Measurements from ENCODE around the gene GATAD2A.
"Not testable (repeated sequence)": the region's sequence is repeated elsewhere in the genome, so short reads cannot be mapped to it uniquely, and the experiment has no call there.

The GATAD2A gene, protein sequence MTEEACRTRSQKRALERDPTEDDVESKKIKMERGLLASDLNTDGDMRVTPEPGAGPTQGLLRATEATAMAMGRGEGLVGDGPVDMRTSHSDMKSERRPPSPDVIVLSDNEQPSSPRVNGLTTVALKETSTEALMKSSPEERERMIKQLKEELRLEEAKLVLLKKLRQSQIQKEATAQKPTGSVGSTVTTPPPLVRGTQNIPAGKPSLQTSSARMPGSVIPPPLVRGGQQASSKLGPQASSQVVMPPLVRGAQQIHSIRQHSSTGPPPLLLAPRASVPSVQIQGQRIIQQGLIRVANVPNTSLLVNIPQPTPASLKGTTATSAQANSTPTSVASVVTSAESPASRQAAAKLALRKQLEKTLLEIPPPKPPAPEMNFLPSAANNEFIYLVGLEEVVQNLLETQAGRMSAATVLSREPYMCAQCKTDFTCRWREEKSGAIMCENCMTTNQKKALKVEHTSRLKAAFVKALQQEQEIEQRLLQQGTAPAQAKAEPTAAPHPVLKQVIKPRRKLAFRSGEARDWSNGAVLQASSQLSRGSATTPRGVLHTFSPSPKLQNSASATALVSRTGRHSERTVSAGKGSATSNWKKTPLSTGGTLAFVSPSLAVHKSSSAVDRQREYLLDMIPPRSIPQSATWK

DNA sequence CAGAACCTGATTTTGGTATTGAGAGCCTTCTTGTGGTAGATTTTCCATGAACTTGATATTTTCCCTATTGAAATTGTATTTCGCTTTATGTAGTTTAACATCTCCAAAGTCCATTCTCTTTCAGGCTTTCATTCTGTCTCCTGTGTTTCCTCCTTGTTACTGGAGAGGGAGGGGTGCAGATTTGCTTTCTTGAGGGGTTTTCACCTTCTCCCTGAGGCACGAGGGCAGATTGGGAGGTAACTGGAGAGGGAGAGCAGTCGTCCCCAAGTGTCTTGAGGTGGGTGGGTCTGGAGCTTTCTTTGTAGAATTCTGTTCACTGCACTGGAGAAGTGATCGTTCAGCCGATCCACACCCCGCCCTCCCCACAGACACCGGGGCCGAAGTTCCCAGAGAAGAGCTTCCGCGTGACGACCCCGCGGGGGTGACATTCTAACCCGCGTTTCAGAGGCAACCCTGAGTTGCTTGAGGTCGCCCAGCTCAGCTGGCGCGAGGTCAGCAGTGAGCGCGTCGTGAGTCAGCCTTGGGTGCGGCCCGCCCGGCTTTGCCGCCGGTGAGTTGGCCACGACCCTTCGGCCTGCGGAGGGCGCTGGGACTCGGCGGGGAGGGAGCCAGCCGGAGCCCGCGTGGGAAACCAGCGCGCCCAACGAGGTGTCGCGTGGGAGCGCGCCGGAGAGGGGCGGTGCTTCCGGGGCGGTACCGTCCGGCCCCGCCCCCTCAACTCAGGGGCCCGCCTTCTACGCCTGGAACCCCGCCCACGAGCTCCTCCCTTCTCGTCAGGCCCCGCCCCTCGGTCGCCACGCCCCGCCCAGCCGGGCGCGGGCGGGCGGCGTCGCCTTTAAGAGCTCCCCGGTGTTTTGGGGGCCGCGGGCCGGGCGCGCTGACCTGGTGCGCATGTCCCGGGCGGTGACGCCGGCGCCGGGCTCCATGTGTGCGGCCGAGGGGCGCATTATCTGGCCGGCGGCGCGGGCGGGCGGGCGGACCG, at the start of gene GATAD2A:
Gene GATAD2A, plus strand, starts transcription at position 797 of the 982 bp plus-strand sequence. CDS start 59,671 bp downstream, outside the sequence.
- Mint-ChIP-seq H3K4me1 (ENCODE audit: low read depth) (peaks cover 61% of the 10 kb centered on the region), H3K36me3 (no peaks in the 10 kb centered on the region), H3K27me3 (no peaks in the 10 kb centered on the region), H3K9me3 (ENCODE audit: low read depth) (no peaks in the 10 kb centered on the region), H3K27ac (peak within 1 kb of the TSS; percentile 93), H3K4me3 (peak within 1 kb of the TSS; percentile 94)

DNA sequence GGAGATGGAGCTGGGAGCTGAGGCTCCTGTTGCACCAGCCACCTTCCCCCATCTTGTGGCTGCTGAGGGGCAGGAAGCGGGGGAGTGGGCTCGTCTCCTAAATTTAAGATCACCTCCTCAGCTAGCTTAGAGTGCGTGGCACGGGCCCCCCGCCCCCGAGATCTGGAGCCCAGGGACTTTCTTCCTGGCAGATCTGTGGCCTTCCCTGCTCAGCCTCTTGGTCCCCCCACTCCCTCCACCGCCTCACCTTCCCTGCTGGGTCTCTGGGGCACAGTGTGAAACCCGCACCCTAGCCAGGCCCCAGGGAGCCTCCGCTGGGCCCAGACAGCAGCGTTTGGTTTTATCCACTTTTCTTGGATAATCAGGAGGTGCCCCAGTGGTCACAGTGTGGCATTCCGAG, 49.0 kb upstream of the GATAD2A start:
- H3K4me1 Mint-ChIP-seq (ENCODE audit: low read depth): peaks cover 18% of the 10 kb centered on the region
- no peak overlapping the region for H3K27ac Mint-ChIP-seq
- H3K36me3 Mint-ChIP-seq: no peaks in the 10 kb centered on the region
- no peaks in the 10 kb centered on the region for H3K9me3 Mint-ChIP-seq (ENCODE audit: low read depth)
- no peak overlapping the region for H3K4me3 Mint-ChIP-seq
- no peaks in the 10 kb centered on the region for H3K27me3 Mint-ChIP-seq

DNA sequence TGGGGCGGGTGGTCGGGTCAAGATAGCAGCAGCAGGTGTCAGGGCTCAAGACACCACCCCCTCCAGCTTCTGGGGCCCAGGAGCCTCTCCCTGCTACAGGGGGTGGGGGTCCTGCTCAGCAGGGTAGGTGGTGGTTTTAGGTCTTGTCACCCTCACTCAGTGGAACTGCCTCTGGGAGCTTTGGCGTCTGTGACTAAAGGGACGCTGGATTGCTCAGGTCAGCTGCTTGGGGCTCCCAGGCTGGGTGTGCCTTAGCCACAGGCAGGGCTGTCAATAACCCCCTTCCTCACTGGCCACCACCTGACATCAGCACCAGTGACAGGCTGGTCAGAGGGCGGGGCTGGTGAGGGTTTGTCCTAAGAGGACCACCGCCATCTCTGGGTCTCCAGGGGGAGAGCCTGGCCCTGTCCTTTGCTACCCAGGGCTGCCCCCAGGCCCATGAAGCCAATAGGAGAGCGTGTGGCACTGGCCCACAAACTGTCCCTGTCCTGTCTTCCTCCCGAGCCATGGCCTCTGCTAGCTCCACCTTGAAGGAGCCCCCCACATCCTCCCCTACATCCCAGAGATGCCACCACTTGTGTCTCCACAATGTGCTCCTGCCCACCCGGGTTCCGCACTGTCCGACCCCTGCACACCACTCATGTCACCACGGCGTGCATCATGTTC, 48.4 kb upstream of the GATAD2A start:
- no peaks in the 10 kb centered on the region for H3K9me3 Mint-ChIP-seq (ENCODE audit: low read depth)
- H3K27ac Mint-ChIP-seq: no peak overlapping the region
- H3K27me3 Mint-ChIP-seq: no peaks in the 10 kb centered on the region
- H3K4me3 Mint-ChIP-seq: no peak overlapping the region
- no peaks in the 10 kb centered on the region for H3K36me3 Mint-ChIP-seq
- peaks cover 20% of the 10 kb centered on the region for H3K4me1 Mint-ChIP-seq (ENCODE audit: low read depth)

DNA sequence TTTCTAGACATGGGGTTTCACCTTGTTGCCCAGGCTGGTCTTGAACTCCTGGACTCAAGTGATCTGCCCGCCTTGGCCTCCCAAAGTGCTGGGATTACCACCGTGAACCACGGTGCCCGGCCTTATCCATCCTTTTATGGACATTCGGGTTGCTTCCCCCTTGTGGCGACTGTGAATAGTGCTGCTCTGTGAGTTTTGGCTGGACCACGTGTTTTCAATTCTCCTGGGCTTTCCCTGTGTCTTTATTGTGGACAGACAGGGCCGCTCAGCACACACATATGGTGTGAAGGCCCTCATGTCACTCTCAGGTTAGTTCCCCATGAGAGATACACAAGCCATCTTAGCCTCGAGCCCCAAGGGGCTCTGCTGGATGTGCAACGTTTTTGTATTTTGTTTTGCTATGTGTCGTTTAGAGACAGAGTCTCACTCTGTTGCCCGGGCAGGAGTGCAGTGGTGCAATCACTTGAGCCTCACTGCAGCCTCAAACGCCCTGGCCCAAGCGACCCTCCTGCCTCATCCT, 44.3 kb upstream of the GATAD2A start:
- no peaks in the 10 kb centered on the region for H3K9me3 Mint-ChIP-seq (ENCODE audit: low read depth)
- H3K4me1 Mint-ChIP-seq (ENCODE audit: low read depth): peaks cover 29% of the 10 kb centered on the region
- H3K4me3 Mint-ChIP-seq: peak overlapping the region; percentile 38
- H3K36me3 Mint-ChIP-seq: no peaks in the 10 kb centered on the region
- no peaks in the 10 kb centered on the region for H3K27me3 Mint-ChIP-seq
- peak overlapping the region; percentile 72 for H3K27ac Mint-ChIP-seq

DNA sequence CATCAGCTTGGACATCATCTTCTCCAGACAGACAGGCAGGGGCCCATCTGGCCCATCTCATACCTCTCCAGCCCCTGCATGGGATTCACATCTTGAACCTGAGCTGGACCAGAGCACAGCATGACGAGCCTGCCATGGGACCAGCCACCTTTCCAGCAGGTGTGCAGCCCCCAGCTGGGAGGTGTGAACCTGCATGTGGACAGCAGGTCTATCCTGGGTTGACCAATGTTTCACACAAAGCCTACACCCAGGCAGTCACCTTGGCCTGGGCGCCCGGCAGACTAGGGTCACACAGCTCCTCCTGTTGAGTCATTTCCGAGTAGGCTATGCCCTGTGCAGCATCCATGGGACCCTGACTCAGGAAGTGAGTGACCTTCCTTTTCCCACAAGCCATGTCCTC, 43.4 kb upstream of the GATAD2A start:
- Mint-ChIP-seq H3K27ac (no peak overlapping the region), H3K36me3 (no peaks in the 10 kb centered on the region), H3K9me3 (ENCODE audit: low read depth) (no peaks in the 10 kb centered on the region), H3K4me1 (ENCODE audit: low read depth) (peaks cover 35% of the 10 kb centered on the region), H3K4me3 (no peak overlapping the region), H3K27me3 (no peaks in the 10 kb centered on the region)

DNA sequence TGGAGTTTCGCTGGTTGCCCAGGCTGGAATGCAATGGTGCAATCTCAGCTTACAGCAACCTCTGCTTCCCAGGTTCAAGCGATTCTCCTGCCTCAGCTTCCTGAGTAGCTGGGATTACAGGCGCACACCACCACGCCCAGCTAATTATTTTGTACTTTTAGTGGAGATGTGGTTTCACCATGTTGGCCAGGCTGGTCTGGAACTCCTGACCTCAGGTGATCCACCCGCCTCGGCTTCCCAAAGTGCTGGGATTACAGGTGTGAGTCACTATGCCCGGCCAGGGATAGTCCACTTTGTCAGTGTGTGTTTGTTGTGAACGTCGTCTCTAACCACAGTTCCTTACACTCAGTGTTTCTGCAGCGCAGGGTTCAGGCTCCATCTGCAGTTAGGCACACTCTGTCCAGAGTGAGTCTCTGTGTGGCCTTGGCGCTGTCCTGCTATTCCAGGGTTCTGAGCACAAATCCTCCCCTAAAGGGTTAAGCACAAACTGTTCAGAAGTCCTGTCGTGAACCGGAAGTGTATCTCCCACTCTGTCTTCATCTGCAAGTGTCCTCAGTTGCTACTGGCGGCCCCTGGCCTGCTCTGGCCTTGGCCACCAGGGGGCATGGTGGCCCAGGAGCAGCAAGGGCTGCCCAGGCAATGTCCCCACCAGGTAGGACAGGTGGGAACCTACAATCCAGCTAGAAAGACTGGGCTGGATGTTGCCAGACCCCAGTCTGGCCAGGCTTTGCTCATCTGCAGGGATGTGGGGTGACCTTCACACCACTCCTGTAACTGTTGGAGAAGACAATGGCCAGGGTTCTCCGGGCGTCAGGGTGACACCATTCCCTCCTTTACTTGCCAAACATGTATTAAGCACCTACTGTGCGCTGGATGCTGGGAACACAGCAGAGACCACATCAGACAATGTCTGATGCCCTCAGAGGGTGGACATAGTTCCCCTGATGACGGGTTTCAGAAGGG, 38.8 kb upstream of the GATAD2A start:
- Mint-ChIP-seq H3K9me3 (ENCODE audit: low read depth) (no peaks in the 10 kb centered on the region), H3K36me3 (no peaks in the 10 kb centered on the region), H3K27me3 (no peaks in the 10 kb centered on the region), H3K4me3 (peak overlapping the region; percentile 51), H3K27ac (peak overlapping the region; percentile 83), H3K4me1 (ENCODE audit: low read depth) (peaks cover 17% of the 10 kb centered on the region)

DNA sequence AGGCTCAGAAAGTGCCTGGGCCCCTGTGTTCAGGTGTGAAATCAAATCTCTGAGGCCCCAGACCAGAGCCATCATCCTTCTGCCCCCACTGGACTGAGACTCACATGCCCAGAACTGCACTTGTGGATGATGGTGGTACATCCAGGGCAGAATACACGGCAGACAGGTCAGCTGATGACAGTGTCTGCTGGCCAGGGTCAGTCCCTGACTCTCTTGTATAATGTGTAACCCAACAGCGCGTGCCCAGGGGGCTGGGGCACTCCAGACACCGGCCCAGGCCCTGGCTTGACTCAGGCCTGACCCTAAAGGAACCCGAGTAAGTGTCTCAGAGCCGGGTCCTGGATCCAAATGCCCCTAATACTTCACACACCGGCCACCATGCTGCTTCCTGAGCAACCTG, 37.4 kb upstream of the GATAD2A start:
- Mint-ChIP-seq H3K27ac (no peak overlapping the region), H3K4me3 (no peak overlapping the region), H3K36me3 (no peaks in the 10 kb centered on the region), H3K9me3 (ENCODE audit: low read depth) (no peaks in the 10 kb centered on the region), H3K4me1 (ENCODE audit: low read depth) (peaks cover 20% of the 10 kb centered on the region), H3K27me3 (no peaks in the 10 kb centered on the region)

DNA sequence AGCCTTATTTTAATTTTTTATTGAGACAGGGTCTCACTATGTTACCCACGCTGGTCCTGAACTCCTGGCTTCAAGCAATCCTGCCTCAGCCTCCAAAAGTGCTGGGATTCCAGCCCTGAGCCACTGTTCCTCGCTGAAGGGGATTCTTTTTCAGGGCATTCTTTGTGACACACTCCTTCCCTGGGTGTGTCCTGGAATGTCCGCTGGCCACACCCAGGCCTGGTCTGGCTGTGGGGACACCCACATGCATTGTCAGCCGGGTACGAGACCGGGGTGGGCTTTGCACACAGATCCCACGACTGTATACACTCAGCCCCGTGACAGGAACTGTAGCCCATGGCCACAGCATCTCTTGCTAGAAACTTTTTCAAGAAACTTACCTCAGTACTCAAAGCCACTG, 34.4 kb upstream of the GATAD2A start:
- H3K4me3 Mint-ChIP-seq: no peak overlapping the region
- no peaks in the 10 kb centered on the region for H3K9me3 Mint-ChIP-seq (ENCODE audit: low read depth)
- H3K36me3 Mint-ChIP-seq: no peaks in the 10 kb centered on the region
- no peaks in the 10 kb centered on the region for H3K27me3 Mint-ChIP-seq
- no peak overlapping the region for H3K27ac Mint-ChIP-seq
- H3K4me1 Mint-ChIP-seq (ENCODE audit: low read depth): peaks cover 13% of the 10 kb centered on the region

DNA sequence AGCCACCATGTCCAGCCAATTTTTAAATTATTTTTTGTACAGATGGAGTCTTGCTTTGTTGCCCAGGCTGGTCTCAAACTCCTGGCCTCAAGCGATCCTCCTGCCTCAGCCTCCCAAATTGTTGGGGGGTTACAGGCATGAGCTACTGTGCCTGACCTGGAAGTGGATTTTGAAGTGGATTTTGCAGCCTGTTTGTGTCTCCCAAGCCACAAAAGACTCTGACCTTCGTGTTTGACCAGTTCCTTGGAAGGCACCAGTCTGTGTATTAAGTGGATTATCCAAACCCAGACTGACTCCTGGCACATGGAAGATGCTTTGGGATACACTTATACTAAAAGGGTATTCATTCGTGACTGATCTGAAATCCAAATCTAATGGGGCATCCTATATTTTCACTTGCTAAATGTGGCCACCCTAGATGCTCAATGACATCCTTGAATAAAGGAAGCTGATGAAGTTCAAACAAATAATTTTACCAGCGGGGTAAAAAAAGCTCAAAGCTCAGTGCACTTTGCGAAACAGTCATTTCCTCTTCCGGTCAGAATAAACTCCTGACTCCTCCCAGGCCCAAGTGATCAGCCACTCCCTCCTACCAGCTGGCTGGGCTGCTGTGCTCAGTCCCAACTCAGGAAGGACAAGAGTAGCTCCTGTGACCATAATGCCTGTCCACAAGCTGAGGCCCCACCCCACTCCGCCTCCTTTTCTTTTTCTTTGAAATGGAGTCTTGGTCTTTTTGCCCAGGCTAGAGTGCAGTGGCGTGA, 32.6 kb upstream of the GATAD2A start:
- Mint-ChIP-seq H3K9me3 (ENCODE audit: low read depth) (no peaks in the 10 kb centered on the region), H3K36me3 (no peaks in the 10 kb centered on the region)

DNA sequence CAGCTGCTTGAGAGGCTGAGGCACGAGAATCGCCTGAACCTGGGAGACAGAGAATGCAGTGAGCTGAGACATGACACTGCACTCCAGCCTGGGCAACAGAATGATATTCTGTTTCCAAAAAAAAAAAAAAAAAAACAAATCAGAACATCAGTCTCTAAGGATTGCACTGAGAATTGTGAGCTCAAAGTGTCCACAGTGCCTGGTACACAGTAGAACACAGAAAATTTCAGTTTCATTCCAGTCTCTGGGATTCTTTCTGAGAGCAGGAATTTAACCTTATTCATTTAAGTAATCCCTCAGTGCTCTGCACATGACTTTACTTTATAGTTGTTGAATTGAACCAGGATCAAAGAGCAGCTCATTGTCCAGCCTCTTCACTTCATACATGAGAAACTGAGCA, 25.9 kb upstream of the GATAD2A start:
- H3K9me3 Mint-ChIP-seq (ENCODE audit: low read depth): no peaks in the 10 kb centered on the region
- H3K4me3 Mint-ChIP-seq: no peak overlapping the region
- peaks cover 4% of the 10 kb centered on the region for H3K4me1 Mint-ChIP-seq (ENCODE audit: low read depth)
- no peak overlapping the region for H3K27ac Mint-ChIP-seq
- H3K36me3 Mint-ChIP-seq: peaks cover 2% of the 10 kb centered on the region
- H3K27me3 Mint-ChIP-seq: no peaks in the 10 kb centered on the region

More for the DNA sequence above, 32.6 kb upstream of the GATAD2A start:
- Mint-ChIP-seq H3K4me1 (ENCODE audit: low read depth) (peaks cover 7% of the 10 kb centered on the region), H3K4me3 (peak overlapping the region; percentile 67), H3K27ac (peak overlapping the region; percentile 74), H3K27me3 (no peaks in the 10 kb centered on the region)

DNA sequence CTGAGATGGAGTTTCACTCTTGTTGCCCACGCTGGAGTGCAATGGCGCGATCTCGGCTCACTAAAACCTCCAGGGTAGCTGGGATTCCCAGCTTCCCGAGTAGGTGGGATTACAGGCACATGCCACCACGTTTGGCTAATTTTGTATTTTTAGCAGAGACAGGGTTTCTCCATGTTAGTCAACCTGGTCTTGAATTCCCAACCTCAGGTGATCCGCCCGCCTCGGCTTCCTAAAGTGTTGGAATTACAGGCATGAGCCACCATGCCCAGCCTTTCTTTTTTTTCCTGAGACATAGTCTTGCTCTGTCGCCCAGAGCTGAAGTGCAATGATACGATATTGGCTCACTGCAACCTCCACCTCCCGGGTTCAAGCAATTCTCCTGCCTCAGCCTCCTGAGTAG, 25.2 kb upstream of the GATAD2A start:
- not testable (repeated sequence) for H3K4me3 Mint-ChIP-seq; H3K9me3 Mint-ChIP-seq (ENCODE audit: low read depth); H3K4me1 Mint-ChIP-seq (ENCODE audit: low read depth); H3K36me3 Mint-ChIP-seq; H3K27me3 Mint-ChIP-seq; H3K27ac Mint-ChIP-seq

DNA sequence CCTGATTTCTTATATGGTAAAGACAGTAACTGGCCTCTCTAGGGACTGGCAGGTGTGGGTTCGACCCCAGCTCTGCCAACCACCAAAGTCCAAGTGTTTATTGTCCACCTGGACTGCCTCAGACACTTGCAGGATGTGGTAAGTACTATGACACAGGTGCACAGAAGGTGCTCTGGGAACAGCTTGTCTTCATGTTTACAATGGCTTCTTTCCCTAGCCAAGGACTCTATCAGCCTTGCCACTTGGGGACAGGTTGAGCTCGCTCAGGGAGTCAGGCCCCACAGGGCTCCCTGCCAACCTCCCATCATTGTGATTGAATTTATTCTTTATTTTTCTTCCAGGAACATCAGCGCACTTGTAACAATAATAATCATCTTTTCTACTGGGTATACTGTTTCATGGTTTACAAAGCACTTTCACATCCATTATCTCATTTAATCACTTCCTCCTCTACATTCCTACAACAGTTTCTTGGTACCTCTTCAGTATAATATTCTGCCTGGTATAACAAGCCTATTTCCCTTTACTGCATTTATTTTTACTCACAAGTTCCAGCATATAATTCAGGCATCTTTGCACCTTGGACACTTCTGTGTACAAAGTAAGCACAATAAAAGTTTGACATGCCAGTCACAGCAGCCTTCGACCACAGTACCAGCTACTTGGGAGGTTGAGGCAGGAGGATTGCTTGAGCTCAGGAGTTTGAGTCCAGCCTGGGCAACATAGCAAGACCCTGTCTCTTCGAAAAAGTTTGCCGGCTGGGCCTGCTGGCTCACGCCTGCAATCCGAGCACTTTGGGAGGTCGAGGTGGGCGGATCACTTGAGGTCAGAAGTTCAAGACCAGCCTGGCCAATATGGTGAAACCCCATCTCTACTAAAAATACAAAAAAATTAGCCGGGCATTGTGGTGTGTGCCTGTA, 24.2 kb upstream of the GATAD2A start:
- peaks cover 2% of the 10 kb centered on the region for H3K36me3 Mint-ChIP-seq
- H3K27ac Mint-ChIP-seq: no peak overlapping the region
- no peaks in the 10 kb centered on the region for H3K27me3 Mint-ChIP-seq
- peaks cover 4% of the 10 kb centered on the region for H3K4me1 Mint-ChIP-seq (ENCODE audit: low read depth)
- H3K9me3 Mint-ChIP-seq (ENCODE audit: low read depth): no peaks in the 10 kb centered on the region
- H3K4me3 Mint-ChIP-seq: no peak overlapping the region

Data from activated naive CD8-positive, alpha-beta T cell (primary cell).